ENCODE results near the gene SLC22A2.

Gene SLC22A2

DNA sequence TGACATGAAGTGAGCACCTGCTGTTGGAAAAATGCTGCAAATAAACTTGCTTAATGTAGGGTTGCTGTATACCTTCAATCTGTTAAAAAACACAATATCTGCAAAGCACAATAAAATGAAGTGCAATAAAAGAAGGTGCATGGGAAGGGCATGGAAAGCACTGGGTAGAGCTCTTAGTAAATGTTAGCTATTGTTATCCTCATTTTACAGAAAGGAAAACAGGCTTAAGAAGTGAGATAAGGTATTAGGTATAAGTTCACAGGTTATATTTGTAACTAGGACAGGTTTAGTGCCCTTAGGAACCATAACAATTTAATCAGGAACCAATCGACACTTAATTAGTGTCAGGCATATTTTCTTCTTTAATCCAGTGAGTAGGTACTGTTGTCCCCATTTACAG, 36.7 kb downstream of the SLC22A2 start:
- peaks cover 14% of the 10 kb centered on the region for H3K27me3 Mint-ChIP-seq

DNA sequence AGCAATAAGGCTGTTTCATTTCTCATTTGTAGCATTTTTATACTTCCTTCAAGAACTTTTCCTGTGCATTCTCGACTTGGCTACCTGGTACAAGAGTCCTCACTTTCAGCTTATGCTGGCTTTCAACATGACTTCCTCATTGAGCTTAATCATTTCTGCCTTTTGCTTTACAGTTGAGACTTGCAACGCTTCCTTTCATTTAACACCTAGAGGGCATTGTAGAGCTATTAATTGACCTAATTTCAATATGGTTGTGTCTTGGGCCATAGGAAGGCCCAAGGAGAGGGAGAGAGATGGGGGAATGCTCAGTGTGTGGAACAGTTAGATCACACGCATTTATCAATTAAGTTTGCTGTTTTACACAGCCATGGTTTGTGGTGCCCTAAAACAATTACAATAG, 37.2 kb downstream of the SLC22A2 start:
- no peak overlapping the region for H3K27ac Mint-ChIP-seq
- no peaks in the 10 kb centered on the region for H3K9me3 Mint-ChIP-seq (ENCODE audit: low read depth)
- no peak overlapping the region for H3K4me3 Mint-ChIP-seq
- H3K4me1 Mint-ChIP-seq (ENCODE audit: low read depth), result no peaks in the 10 kb centered on the region
- peaks cover 14% of the 10 kb centered on the region for H3K27me3 Mint-ChIP-seq
- no peaks in the 10 kb centered on the region for H3K36me3 Mint-ChIP-seq

More for the DNA sequence above, 36.7 kb downstream of the SLC22A2 start:
- H3K27ac Mint-ChIP-seq, result no peak overlapping the region
- H3K36me3 Mint-ChIP-seq, result no peaks in the 10 kb centered on the region
- no peaks in the 10 kb centered on the region for H3K4me1 Mint-ChIP-seq (ENCODE audit: low read depth)
- no peaks in the 10 kb centered on the region for H3K9me3 Mint-ChIP-seq (ENCODE audit: low read depth)
- no peak overlapping the region for H3K4me3 Mint-ChIP-seq

DNA sequence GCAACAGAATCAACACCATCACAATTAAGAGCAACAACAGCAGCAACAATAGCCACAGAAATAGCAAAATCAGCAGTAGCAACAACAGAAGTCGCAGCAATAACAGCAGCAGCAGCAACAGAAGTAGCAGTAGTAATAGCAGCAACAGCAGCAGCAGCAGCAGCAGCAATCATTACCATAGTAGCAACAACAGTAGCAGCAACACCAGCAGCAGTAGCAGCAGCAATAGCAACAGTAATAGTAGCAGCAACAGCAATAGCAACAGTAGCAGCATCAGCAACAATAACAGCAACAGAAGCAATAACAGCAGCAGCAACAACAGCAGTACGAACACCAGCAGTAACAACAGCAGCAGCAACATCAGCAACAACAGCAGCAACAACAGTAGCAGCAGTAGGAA, 39.8 kb downstream of the SLC22A2 start:
- Mint-ChIP-seq H3K27me3 (peaks cover 28% of the 10 kb centered on the region), H3K36me3 (no peaks in the 10 kb centered on the region), H3K4me1 (ENCODE audit: low read depth) (no peaks in the 10 kb centered on the region), H3K4me3 (no peak overlapping the region), H3K9me3 (ENCODE audit: low read depth) (no peaks in the 10 kb centered on the region), H3K27ac (no peak overlapping the region)

DNA sequence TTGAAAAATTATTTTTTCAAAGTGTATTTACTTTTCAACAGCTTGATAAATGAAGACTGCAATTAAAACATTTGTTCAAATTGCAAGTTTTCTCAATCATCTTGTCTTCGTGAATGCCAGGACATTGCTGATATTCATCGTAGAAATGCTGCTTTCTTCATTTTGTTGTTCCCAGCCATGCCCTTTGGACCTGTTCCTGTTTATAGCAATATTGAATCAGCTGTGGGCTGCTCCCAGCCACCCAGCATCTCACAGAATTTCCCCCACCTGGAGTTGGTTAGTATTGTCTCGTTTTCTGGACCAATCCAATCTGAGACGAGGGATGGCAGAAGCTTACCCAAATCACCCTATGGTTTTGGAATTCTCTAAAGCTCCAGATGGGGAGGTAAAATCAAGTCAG, 40.8 kb downstream of the SLC22A2 start:
- no peaks in the 10 kb centered on the region for H3K36me3 Mint-ChIP-seq
- no peak overlapping the region for H3K27ac Mint-ChIP-seq
- no peaks in the 10 kb centered on the region for H3K9me3 Mint-ChIP-seq (ENCODE audit: low read depth)
- H3K4me1 Mint-ChIP-seq (ENCODE audit: low read depth), result no peaks in the 10 kb centered on the region
- H3K27me3 Mint-ChIP-seq, result peaks cover 34% of the 10 kb centered on the region
- H3K4me3 Mint-ChIP-seq, result no peak overlapping the region

DNA sequence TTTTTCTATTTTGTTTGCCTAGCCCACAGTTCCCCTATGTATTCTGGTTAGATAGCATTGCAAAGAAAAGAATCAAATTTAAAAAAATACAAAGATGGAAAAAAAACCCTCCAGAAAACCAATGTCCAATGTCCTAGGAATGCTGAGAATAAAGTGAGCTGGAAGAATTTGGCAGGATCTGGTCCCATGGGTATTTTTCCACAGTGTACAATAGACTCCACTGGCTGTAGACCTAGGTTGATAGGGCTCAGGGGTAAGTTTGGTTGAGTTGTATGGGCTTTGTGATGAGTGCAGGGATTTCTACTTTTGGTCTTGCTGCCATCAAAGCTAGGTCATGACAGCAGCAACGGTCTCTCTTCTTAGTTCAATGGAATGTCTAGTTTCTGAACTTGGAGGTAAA, 41.5 kb downstream of the SLC22A2 start:
- H3K27me3 Mint-ChIP-seq, result peaks cover 35% of the 10 kb centered on the region
- H3K27ac Mint-ChIP-seq, result no peak overlapping the region
- H3K36me3 Mint-ChIP-seq, result no peaks in the 10 kb centered on the region
- H3K4me3 Mint-ChIP-seq, result no peak overlapping the region
- no peaks in the 10 kb centered on the region for H3K9me3 Mint-ChIP-seq (ENCODE audit: low read depth)
- H3K4me1 Mint-ChIP-seq (ENCODE audit: low read depth), result no peaks in the 10 kb centered on the region

DNA sequence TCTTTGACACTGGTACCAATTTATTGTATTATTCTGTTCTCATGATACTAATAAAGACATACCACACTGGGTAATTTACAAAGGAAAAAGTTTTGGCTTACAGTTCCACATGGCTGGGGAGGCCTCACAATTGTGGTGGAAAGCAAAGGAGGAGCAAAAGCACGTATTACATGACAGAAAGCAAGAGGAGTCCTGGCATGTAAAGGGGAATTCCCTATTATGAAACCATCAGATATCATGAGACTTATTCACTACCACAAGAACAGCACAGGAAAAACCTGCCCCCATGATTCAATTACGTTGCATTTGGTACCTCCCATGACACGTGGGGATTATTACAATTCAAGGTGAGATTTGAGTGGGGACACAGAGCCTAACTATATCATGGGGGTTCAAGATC, 43.4 kb downstream of the SLC22A2 start:
- H3K27me3 Mint-ChIP-seq, result peaks cover 47% of the 10 kb centered on the region
- H3K27ac Mint-ChIP-seq, result no peak overlapping the region
- no peak overlapping the region for H3K4me3 Mint-ChIP-seq
- H3K36me3 Mint-ChIP-seq, result no peaks in the 10 kb centered on the region
- no peaks in the 10 kb centered on the region for H3K4me1 Mint-ChIP-seq (ENCODE audit: low read depth)
- no peaks in the 10 kb centered on the region for H3K9me3 Mint-ChIP-seq (ENCODE audit: low read depth)

DNA sequence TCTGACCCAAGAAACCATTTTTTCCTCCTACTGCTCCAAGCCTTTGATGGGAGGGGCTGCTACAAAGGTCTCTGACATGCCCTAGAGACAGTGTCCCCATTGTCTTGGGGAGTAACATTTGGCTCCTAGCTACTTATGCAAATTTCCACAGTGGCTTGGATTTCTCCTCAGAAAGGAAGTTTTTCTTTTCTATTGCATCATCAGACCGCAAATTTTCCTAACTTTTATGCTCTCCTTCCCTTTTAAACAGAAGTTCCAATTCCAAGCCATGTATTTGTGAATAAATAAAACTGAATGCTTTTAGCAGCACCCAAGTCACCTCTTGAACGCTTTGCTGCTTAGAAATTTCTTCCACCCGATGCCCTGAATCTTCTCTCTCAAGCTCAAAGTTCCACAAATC, 51.0 kb downstream of the SLC22A2 start:
- H3K36me3 Mint-ChIP-seq, result peaks cover 4% of the 10 kb centered on the region
- H3K27ac Mint-ChIP-seq, result no peak overlapping the region
- peaks cover 12% of the 10 kb centered on the region for H3K9me3 Mint-ChIP-seq (ENCODE audit: low read depth)

DNA sequence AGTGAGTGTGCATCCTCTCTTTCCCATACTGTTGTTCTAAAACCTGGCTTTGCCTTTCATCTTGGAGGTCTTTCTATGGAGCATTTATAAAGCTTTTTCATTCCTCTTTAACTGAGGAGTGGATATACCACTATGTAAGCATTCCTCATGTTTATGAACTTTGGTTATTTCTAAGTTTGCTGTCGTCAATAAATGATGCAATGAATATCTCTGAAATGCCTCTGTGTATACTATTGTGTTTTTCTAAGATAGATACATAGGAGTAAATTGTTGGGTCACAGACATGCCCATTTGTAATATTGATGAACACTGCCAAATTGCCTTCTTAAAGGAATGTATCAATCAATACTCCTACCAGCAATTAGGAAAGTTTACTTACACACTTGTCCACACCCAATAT, 53.9 kb downstream of the SLC22A2 start:
- Mint-ChIP-seq H3K36me3 (peaks cover 4% of the 10 kb centered on the region), H3K4me3 (no peak overlapping the region), H3K27me3 (peaks cover 18% of the 10 kb centered on the region), H3K9me3 (ENCODE audit: low read depth) (peaks cover 12% of the 10 kb centered on the region), H3K4me1 (ENCODE audit: low read depth) (no peaks in the 10 kb centered on the region), H3K27ac (no peak overlapping the region)

More for the DNA sequence above, 51.0 kb downstream of the SLC22A2 start:
- no peak overlapping the region for H3K4me3 Mint-ChIP-seq
- no peaks in the 10 kb centered on the region for H3K4me1 Mint-ChIP-seq (ENCODE audit: low read depth)
- peaks cover 23% of the 10 kb centered on the region for H3K27me3 Mint-ChIP-seq

DNA sequence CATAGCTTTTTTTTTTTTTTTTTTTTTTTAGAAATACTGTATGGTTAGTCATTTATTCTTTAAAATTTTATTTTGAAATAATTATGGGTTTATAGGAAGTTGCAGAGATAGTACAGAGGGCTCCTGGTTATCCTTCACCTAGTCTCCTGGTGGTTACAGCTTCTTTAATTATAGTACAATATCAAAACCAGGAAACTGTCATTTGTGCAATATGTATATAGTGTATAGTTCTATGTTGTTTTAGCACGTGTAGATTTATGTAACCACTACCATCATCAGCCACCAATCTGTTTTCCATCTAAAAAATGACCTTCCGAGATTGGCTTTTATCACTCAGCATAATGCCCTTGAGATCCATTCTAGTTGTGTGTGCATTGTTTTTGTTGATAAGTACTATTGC, 54.7 kb downstream of the SLC22A2 start:
- Mint-ChIP-seq H3K27ac (no peak overlapping the region), H3K4me1 (ENCODE audit: low read depth) (no peaks in the 10 kb centered on the region), H3K9me3 (ENCODE audit: low read depth) (peaks cover 12% of the 10 kb centered on the region), H3K27me3 (peaks cover 18% of the 10 kb centered on the region), H3K36me3 (peaks cover 4% of the 10 kb centered on the region), H3K4me3 (no peak overlapping the region)

DNA sequence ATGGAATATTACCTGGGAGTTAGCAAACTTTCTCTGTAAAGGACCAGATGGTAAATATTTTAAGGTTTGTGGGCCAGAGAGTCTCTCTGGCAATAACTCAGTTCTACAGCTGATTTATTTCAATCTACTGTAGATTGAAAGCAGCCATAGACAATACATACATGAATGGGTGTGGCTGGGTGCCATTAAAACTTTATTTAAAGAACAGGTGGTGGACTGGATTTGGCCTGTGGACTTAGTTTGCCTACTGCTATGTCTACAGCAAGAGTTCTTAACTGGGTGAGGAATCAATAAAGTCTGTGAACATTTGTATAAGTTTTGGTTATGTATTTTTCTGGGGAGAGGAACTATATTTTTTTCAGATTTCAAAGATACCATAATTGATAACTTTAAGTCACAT, 55.1 kb downstream of the SLC22A2 start:
- Mint-ChIP-seq H3K36me3 (peaks cover 4% of the 10 kb centered on the region), H3K4me1 (ENCODE audit: low read depth) (no peaks in the 10 kb centered on the region), H3K4me3 (no peak overlapping the region), H3K9me3 (ENCODE audit: low read depth) (peaks cover 11% of the 10 kb centered on the region), H3K27me3 (peaks cover 18% of the 10 kb centered on the region), H3K27ac (no peak overlapping the region)

DNA sequence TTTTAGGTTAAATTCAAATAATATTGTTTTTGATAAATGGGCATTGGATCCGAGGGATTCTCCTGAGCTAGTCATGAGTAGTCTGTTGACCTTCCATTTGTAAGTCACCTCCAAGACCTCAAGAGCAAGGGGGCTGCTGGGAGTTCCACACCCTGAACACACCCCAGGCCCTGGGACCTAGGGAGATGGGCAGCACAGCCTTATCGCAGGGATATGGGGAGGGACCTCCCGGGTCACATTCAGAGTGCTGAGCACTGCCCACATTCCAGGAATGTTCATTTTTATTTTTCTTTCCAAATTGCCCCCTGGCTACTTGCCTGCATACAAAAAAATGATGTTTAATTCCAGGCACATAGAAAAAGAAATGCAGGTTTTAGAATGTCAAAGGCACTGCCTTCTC, 55.5 kb downstream of the SLC22A2 start:
- no peak overlapping the region for H3K27ac Mint-ChIP-seq
- peaks cover 6% of the 10 kb centered on the region for H3K9me3 Mint-ChIP-seq (ENCODE audit: low read depth)

DNA sequence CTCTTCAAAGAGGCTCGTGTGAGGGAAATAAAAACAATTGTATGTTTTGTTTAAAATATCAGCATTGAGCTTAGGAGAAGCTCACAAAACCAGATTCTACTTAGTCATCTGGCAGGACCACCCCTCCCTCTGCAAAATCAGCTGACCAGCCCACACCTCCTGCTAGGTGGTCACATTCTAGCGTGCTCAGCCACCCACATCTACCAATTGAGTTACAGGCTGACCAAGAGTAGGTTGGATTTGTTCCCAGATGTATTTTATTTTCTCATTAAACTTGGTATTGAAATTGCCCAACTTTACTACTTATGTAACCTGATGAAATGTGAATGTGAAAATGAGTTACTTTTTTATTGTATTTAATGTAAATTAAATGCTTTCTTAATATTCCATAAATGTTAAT, 56.2 kb downstream of the SLC22A2 start:
- Mint-ChIP-seq H3K36me3 (no peaks in the 10 kb centered on the region), H3K9me3 (ENCODE audit: low read depth) (peaks cover 6% of the 10 kb centered on the region), H3K4me3 (no peak overlapping the region), H3K27me3 (peaks cover 16% of the 10 kb centered on the region), H3K27ac (no peak overlapping the region), H3K4me1 (ENCODE audit: low read depth) (no peaks in the 10 kb centered on the region)

More for the DNA sequence above, 55.5 kb downstream of the SLC22A2 start:
- peaks cover 4% of the 10 kb centered on the region for H3K36me3 Mint-ChIP-seq
- H3K4me1 Mint-ChIP-seq (ENCODE audit: low read depth), result no peaks in the 10 kb centered on the region
- peaks cover 18% of the 10 kb centered on the region for H3K27me3 Mint-ChIP-seq
- no peak overlapping the region for H3K4me3 Mint-ChIP-seq

DNA sequence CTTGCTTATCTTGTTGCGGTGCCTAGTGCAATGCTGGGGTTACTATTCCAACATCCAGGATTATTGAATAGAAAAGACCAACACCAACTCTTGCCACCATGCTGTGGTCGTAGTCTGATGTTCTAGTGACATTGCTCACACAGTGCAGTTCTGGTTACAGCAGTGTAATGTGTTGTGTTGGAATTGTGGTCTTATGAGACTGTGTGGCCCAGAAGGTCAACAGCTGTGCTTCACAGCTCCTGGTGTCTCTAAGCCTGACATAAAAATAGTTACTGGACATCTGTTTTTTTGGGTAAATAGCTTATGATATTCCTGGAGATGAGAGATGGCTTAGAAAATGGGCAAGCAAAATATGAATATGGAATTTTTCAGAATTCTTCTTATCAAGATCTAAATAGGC, 57.6 kb downstream of the SLC22A2 start:
- no peak overlapping the region for H3K4me3 Mint-ChIP-seq
- H3K27me3 Mint-ChIP-seq, result peaks cover 16% of the 10 kb centered on the region
- H3K4me1 Mint-ChIP-seq (ENCODE audit: low read depth), result no peaks in the 10 kb centered on the region
- H3K9me3 Mint-ChIP-seq (ENCODE audit: low read depth), result peaks cover 6% of the 10 kb centered on the region
- no peaks in the 10 kb centered on the region for H3K36me3 Mint-ChIP-seq
- H3K27ac Mint-ChIP-seq, result no peak overlapping the region

DNA sequence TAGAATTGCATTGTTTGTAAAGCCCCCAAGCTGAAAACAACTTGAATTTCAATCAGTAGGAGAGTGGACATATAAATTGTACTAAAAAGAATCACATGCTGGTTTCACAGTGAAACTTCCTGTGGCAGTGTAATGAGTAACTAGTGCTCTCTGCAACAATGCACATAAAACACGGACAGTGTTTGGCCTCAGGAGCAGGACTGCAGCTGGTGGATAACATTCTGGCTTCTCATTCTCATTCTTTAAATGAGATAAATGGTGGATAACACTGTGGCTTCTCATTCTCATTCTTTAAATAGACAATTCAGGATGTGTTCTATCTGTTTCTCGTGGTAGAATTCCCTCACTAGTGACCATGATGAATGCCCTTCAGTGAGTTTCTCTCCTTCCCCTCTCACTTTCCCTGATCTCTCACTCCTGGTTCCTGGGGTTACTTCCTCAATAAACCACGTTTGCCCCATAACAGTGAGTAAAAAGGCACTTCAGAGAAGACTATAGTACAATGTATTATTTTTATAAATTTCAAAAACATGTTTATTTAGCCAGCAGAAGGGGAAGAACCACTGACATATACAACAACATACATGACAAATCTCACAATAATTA, 59.9 kb downstream of the SLC22A2 start:
- H3K4me3 Mint-ChIP-seq, result no peak overlapping the region
- peaks cover 15% of the 10 kb centered on the region for H3K9me3 Mint-ChIP-seq (ENCODE audit: low read depth)
- H3K27me3 Mint-ChIP-seq, result peaks cover 12% of the 10 kb centered on the region
- no peak overlapping the region for H3K27ac Mint-ChIP-seq
- H3K36me3 Mint-ChIP-seq, result no peaks in the 10 kb centered on the region
- no peaks in the 10 kb centered on the region for H3K4me1 Mint-ChIP-seq (ENCODE audit: low read depth)

DNA sequence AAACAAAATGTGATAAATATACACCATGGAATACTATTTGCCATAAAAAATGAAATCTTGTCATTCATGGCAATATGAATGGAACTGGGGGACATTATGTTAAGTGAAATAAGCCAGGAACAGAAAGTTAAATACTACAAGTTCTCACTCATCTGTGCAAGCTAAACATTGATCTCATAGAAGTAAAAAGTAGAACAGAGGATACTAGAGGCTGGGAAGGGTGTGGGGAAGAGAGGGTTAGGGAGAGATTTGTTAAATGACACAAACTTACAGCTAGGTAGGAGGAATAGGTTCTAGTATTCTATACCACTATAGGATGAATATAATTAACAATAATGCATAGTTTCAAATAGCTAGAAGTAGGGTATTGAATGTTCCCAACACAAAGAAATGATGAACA, 61.0 kb downstream of the SLC22A2 start:
- no peaks in the 10 kb centered on the region for H3K4me1 Mint-ChIP-seq (ENCODE audit: low read depth)

DNA sequence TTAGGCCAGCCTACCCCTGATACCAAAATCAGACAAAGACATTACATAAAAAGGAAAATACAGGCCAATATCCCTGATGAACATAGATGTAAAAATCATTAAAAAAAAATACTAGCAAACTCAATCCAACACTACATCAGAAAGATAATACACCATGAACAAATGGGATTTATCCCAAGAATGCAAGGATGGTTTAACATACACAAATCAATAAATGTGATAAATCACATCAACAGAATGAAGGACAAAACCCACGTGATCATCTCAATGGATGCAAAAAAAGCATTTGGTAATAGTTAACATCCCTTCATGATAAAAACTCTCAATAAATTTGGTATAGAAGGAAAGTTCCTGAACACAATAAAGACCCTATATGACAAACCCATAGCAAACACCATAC, 63.8 kb downstream of the SLC22A2 start:
- peaks cover 27% of the 10 kb centered on the region for H3K9me3 Mint-ChIP-seq (ENCODE audit: low read depth)

More for the DNA sequence above, 61.0 kb downstream of the SLC22A2 start:
- Mint-ChIP-seq H3K27ac (no peak overlapping the region), H3K36me3 (peaks cover 3% of the 10 kb centered on the region), H3K4me3 (no peak overlapping the region), H3K27me3 (peaks cover 12% of the 10 kb centered on the region), H3K9me3 (ENCODE audit: low read depth) (peaks cover 21% of the 10 kb centered on the region)

More for the DNA sequence above, 63.8 kb downstream of the SLC22A2 start:
- H3K27me3 Mint-ChIP-seq, result peaks cover 6% of the 10 kb centered on the region
- no peak overlapping the region for H3K27ac Mint-ChIP-seq
- no peaks in the 10 kb centered on the region for H3K4me1 Mint-ChIP-seq (ENCODE audit: low read depth)
- H3K36me3 Mint-ChIP-seq, result peaks cover 8% of the 10 kb centered on the region
- no peak overlapping the region for H3K4me3 Mint-ChIP-seq

Data from activated naive CD8-positive, alpha-beta T cell (primary cell).